ENCODE measurements around the gene CDC40.

The CDC40 gene
- total RNA-seq = 44.9 to 51.4 reads per million in 2 donors

DNA sequence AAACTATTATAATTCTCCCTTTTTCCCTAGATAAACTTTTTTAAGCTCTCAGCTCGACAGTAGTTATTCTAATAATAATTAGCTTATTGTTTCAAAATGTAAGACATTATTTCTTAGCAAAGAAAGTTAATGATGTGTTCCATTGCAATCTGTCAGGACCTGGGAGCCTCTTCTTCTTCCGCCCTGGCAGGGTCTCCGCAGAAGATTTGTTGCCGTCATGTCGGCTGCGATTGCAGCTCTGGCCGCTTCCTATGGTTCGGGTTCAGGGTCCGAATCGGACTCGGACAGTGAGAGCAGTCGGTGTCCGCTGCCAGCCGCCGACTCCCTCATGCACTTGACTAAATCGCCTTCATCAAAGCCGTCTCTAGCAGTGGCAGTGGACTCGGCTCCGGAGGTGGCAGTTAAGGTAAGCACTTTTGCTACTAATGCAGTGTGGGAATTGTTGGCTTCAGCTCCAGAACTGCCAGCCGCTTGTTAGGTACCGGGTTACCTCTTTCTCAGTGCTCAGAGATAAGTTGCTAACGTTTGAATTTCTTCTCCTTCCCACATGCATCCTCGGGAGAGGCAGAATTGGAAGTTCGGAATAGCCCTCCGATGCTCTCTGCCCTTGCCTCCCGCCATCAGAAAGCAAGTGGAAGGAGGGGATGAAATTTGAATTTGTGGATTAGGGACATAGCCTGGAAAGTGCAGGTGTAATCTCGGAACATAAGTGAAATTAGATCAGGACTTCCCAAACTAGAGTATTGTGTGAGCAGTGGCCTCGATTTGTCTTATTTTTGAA lies at the start of gene CDC40:
TSS of gene CDC40 (plus strand) at position 200 of the 781 bp plus-strand sequence. CDS start at position 218, 18 bp downstream.
- peak in 3 of 5 experiments; percentile 8 to 46 (median 36) for DNase-seq

DNA sequence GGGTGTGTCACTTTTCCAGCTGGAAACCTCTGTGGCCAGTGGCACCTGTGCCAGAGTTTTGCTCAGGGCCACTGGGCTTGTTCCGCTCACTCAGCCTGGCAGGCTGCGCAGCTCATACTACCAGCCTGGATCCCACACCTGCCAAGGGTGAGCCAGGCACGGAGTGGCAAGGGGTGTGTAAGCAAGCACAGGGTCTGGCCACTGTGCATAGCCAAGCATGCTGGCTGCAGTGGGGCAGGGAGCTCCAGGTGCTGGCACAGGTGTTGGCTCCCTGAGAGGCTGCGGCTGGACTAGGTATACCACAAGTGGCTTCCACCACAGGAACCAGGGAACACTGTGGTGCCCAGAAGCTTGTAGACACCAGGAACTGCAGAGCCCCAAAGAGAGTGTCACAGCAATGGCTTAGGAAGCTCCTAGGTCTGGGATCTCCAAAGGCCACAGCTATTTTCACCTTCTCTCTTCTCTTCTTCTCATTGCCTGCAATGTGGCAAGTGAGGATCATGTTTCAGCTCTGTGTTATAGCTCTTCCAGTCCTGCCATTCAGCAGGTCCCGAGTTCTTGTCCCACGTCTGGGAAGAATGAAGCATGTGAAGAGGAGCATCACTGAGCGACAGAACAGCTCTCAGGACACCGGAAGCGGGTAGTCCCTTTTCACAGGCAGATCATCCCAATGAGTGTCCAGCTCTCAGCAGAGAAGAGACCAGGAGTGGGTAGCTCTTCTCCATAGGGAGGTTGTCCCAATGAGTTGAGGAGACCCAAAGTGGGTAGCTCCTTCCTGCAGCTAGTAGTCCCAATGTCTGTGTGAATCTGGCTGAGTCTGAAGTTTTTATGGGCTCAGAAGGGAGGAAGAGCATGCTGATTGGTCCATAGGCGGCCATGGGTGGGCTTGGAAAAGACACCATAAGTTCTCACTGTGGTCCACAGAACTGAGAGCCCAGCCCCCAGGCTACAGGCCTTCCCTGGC lies 42.0 kb upstream of the CDC40 start:
- DNase-seq = no peak

DNA sequence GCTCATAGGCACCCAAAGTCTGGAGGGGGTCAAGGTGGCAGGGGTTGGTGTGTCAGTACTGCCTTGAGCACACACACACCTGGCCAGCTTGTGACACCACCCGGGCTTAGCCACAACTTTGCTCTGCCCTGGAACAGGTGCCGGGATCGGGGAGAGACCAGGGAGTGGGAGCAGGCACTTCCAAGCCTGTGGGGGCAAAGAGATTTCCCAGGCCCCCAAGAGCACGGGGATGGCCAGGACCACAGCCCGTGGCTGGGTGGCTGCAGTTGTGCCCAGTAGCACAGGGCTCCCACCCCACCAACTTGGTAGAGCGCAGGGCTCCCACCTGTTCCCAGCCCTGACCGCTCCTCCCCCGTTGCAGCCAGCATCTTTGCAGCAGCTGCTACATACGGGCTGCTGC lies 41.2 kb upstream of the CDC40 start:
- DNase-seq = no peak

DNA sequence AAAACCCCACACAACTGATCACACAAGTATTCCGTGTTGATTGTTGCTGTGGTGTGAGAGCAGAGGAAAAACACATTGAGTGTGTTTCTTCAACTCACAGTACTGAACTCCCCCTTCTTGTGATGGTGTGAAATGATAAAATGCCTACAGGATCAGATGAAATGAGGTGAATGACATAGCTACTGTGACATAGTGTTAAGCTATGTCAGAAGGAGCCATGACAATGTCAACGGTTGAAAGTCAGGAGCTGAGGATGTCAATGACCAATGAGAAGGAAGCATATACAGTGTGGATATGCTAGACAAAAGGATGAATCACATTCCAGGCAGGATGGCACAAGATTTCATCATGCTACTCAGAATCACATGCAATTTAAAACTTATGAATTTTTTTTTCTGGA lies 39.6 kb upstream of the CDC40 start:
- DNase-seq = no peak

DNA sequence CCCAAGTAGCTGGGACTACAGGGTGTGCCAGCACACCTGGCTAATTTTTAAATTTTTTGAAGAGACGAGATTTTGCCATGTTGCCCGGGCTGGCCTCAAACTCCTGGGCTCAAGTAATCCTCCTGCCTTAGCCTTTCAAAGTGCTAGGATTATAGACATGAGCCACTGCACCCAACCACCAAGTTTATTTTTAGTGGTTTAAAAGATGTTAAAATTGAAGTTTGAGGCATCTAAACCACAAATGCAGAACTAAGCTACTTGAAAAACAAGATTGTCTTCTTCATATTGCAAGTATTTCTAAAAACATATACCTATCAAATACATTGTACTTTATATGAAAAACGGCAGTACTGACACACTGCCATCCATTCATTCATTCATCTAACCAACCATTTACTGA lies 32.4 kb upstream of the CDC40 start:
- DNase-seq = no peak

DNA sequence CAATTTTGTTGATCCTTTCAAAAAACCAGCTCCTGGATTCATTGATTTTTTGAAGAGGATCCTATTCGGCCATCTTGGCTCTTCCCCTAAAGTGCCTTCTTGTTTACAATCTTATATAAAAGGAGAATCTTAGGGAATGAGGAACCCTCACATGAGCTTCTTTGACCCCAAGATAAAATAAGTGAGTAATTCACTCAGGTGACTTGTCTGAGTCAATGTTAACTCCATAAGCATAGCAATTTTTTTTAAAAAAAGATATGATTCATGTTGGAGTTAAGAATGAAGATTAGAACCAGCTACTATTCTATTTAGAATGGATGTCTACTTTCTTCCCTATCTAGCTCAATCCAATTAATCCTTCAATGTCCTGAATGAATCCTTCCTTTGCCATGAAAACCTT lies 21.7 kb upstream of the CDC40 start:
- no peak for DNase-seq

DNA sequence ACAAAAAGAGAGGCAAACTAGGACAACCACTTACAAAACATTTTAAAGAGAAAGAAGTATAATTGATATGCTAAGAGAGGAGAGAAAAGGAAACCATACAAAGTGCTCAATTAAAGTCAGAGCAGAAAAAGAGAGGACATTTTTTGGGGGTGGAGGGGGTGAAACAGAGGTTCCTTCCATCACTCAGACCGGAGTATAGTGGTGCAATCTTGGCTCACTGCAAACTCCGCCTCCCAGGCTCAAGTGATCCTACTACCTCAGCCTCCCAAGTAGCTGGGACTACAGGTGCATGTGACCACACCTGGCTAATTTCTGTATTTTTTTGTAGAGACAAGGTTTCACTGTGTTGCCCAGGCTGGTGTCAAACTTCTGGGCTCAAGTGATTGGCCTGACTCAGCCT lies 10.1 kb upstream of the CDC40 start:
- no peak for DNase-seq

DNA sequence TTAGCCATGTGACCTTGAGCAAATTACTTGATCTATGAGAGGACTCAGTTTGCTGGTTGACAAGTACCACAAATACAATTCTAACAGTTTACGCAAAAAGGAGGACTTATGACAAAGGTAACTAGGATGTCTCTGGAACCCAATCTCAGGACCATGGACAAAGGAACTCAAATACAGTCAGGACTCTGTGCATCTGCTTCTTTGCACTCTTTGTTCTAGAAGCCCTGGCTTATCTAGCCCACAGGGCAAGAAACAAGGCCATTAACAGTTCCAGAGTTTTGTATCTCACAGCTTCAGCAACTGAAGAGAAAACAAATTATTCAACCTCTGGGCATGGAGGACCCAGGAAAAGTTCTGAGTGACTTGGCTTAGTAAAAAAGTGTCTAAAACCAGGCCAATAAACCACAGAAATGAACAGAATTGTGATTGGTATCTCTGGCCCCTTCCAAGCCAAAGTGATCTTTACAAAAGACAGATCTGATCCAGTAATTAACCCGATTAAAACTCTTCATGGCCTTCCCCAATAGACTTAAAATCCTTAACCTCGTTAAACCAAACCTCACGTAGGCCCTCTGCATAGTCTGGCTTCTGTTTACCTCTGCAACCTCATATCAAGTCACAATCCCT lies 6.6 kb upstream of the CDC40 start:
- DNase-seq = no peak

DNA sequence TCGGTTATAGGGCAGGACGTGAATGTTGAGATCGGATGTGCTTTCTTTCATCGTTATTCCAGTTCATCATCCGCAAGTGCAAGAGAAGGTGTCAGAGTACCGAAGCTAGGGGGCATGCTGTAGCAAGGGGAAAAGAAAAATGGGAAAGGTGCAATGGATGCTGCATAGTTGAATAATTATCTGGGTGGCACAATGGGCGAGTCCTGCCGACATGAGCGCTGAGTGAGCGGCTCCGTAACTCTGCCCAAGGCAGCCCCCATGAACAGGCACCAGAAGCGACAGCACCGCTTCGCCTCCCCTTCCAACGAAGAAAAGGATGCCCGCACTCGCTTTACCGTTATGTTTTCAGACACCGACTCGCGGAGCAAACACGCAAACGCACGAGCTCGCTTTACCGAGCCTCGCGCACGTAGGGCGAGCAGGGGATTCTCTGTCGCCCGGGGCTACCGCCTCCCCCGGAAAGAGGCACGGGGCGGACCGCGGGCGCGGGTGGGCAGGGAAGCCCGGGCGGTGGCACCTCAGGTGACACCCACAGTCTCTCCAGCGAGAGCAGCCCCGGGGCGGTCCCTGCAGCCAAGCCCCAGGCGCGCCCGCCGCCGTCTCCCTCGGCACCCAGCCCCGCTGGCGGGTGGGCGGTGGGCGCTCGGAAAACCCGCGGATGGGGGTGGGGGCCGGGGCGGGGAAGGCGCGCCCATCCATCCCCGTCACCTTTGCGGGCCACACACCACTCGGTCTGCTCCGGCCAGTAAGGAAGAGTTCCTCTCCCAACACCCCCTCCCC lies 1.4 kb upstream of the CDC40 start:
- peak; percentile 41 to 80 (median 58) for DNase-seq

DNA sequence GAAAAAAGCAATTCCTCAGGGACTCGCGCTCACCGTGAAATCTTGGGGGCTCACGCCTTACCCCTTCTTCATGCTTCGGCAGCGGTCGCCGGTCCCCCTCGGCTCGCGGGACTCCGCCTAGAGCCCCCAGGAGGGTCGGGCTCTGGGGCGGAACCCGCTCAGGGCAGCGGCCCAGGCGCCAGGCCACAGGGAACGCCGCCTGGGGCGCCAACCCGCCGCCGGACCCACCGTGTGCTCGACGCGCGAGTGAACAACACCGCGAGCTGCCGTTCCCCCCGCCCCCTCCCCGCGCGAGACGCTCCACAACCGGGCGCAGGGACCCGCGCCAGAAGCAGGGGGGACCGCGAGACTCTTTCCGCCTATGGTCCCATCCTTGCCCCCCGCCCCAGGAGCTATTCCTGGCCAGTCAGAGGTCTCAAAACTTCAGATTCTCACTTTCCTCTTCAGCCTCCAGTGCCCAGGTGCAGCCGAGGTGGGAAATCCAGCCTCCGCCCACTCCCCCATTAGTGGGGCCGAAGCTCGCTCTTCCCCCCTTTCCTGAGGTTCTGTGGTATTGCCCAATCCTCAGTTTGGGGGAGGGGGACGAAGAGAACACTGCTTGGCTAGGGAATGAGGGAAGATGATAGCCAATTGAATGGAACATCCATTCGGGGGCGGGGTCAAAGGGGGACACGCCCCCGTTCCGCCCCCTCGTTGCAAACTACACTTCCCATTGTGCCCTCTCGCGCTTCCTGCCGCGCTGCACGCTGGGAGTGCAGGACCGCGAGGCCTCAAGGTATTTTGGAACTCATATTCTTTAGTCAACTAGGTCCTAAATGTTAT lies 610 bp upstream of the CDC40 start, which contains the start of gene WASF1:
TSS of gene WASF1 (minus strand) at position 265 of the 822 bp plus-strand sequence. CDS start 52,069 bp downstream, outside the sequence.
- DNase-seq = peak; percentile 77 to 97 (median 85)

DNA sequence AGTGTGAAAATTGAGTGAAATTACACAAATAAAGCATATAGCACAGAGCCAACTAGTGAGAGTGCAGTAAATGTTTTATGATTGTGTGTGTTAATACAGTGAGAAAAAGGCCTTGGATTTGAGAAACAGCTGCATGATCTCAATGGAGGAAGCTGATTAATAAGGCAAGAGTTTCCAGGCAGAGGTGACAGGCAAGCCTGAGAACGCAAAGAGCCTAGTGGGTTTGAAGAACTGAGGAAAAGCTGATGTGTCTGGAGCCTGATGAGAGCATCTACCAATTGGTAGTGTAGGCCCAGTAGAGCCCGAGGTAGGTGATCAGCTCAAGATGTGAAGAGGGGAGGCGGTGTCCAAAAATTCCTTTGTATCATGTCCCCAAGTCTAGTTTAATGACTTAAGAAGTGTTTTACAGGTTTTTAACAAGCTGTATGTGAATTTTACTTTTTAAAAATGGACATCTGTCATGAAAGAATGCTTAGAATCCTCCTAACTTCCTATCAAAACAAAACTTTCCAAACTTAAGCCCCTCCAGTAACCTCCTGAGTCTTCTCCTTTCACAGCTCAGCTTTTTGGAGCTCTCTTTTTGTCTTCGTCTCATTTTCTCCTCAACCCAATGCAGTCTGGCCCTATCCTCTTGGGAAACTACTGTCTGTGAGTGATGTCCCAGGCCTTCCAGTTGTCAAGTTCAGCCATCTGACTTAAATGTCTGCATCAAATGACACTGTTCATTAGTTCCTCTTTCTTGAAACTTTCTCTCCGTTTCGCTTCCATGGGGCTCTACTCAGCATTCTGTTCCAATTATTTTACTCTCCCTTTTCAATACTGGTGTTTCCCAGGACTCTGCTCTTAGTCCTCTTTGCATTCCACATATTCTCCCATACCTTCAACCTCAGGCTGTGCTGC lies 1.2 kb downstream of the CDC40 start:
- peak in 1 of 5 experiments; percentile 10 for DNase-seq

DNA sequence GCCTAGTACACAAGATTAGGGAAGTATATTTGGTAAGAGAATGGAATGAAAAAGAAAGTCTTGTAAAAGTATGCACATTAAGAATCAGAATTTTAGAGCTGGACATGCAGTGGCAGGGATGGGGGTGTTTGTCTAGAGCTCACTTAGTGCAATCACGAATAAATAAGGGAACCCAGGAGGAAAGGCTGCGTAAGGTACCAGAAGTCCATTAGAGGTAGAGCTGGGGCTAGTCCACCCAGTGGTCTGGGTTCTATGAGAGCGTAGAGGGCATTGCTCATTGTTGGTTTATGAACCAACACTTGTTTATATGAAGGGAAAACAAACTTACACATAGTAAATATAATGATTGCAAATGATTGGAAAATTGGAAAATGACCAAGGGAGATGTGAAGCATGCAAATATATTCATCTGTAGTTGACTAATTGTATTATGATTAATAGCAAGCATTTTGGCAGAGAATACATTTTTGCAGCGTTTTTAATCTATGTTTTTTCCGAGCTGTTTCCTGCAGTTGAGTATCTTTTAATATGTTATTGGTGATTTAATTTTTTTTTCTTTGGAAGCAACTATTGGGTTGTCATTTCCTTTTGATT lies 3.2 kb downstream of the CDC40 start:
- DNase-seq = no peak

DNA sequence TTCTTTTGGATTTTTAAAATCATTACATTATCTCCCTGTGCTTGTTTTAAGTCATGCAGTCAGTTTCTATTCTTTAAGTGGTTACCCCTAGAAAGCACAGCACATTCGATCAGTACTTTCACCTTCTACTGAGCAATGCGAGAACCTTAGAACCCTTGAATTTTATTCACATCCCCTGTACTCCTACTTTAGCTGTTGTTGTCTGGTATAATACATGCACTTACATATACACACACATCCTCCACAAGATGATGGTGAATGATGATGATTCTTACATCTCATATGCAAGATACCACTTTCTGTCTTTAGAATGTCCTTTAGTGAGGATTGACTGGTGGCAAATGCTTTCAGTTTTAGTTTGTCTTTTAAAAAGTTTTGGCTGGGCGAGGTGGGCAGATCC lies 5.7 kb downstream of the CDC40 start:
- DNase-seq = peak in 1 of 5 experiments; percentile 54

DNA sequence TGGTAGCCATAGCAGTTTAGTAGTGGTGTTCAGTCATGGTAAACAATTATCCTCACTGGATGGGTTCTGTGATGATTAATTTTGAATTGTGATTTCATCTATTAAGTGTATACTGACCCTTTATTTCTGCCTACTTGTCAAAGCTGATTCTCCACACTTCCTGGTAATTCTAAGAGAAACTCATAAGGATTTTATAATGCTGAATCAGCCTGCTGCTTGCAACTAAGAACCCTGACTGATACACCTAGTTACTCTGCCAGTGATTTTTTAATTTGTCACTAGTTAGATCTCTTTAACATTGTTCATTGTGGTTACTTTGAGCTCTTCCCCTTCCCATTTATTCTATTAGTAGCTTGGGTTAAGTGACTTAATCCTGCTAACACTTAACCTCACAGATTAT lies 8.6 kb downstream of the CDC40 start:
- DNase-seq = no peak

DNA sequence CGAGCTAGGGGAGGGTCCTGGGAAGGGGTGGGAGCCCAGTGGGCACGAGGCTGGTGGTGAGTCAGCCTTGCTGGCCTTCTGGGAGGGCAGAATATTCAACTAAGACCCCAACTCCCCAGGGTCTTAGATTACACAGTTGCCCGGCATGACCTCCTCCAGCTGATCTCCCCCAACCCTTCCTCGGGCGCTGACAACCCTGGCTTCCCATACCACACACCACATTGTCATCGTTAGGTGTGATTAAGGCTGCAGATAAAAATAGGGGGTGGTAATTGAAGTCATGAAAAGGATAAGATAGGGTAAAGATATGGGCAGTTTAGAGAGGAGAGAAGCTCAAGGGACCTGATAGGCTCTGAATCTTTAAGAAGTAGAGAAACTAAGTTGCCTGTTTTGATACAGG lies 10.5 kb downstream of the CDC40 start:
- DNase-seq = peak in 1 of 5 experiments; percentile 43

DNA sequence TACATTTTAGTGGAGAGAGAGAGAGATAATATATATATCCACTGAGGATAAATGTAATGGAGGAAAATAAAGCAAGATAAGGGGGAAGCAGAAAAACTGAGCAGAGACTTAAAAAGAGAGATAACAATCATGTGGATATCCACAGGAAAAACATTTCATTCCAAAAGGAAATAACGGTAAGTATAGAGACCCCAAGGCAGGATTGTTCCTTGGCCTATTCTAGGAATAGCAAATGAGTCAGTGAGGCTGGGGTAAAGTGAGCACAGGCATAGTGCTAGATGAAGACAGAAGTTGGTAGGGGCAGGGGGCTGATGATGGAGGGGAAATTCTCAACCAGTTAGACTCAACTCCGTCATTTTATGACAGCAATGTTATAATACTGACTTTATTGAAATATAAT lies 11.2 kb downstream of the CDC40 start:
- DNase-seq = no peak

DNA sequence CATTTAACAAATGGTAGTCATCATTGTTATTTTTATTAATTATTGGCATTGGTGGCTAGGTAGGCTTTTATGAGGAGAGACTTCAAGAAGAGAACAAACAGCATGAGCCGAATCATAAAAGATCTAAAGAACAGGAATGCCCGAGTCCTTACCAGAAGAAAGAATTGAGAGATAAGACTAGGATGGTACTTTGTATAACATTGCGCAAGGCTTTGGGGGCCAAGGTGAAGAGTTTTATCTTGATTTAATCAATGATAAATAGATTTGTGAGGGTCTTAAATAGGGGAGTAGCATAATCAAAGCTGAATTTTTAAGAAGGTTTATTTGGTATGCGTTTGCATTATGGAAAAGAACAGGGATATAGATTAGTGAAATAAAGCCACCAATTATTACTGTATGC lies 15.4 kb downstream of the CDC40 start:
- no peak for DNase-seq

DNA sequence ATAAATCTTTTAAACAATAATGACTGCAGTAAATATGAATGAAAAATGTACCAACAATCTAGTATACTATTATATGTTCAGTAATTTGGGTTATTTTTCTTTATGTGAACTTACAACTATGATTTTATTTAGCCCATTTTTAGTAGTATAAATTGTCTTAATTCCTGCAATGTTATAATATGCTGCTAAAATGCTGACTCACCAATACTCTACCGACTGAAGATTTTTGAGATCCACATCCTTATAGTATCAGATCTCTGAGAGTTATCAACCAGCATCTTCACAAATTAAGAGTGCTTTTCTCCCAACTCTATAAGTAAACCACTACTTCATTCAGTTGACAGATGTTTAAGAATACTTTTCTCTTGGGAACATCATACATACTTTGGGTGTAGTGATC lies 16.6 kb downstream of the CDC40 start:
- DNase-seq = no peak

DNA sequence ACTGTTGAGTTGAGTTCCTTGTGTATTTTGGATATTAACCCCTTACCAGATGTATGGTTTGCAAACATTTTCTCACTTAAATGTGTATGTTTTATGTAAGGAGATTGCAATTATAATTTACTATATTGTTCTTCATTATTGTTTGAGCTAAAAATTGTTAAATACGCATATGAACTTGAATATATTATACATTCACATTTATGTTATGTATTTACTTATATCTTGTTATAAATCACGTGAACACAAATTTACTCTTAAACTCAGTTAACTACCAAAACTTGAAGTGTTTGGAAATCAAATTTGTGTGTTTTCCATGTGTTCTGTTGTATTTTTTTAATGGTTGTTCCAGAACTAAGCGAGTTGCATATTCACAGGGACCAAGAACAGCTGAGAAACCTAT lies 18.3 kb downstream of the CDC40 start:
- no peak for DNase-seq

All from T-helper 2 cell (primary cell).